ENCODE measurements around the gene PRG3.
A peak's percentile ranks its signal among the peaks of the same experiment; 100 is the strongest.

The PRG3 gene, protein sequence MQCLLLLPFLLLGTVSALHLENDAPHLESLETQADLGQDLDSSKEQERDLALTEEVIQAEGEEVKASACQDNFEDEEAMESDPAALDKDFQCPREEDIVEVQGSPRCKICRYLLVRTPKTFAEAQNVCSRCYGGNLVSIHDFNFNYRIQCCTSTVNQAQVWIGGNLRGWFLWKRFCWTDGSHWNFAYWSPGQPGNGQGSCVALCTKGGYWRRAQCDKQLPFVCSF

DNA sequence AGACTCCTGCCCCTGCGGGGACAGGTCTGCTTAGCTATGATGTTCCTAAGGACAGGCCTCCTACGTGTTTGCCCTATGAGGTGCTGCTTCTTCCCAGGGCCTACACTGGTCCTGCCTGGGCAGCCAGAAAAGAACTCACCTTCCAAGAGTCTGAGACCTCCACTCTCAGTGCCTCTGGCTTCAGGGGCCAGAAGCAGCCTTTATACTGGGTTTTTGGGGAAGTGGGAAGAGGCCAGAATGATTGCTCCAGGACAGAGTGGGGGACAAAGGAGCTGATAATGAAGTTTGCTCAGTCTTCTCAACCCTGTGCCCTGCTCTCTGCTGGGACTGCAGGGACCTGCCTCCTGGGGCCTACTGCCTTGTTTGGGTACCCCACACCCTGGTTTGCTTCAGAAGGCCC is at the start of gene PRG3:
TSS of gene PRG3 (minus strand) at position 176 of the 400 bp plus-strand sequence. CDS start 442 bp downstream, outside the sequence.
- TF ChIP-seq, protein P1, sequence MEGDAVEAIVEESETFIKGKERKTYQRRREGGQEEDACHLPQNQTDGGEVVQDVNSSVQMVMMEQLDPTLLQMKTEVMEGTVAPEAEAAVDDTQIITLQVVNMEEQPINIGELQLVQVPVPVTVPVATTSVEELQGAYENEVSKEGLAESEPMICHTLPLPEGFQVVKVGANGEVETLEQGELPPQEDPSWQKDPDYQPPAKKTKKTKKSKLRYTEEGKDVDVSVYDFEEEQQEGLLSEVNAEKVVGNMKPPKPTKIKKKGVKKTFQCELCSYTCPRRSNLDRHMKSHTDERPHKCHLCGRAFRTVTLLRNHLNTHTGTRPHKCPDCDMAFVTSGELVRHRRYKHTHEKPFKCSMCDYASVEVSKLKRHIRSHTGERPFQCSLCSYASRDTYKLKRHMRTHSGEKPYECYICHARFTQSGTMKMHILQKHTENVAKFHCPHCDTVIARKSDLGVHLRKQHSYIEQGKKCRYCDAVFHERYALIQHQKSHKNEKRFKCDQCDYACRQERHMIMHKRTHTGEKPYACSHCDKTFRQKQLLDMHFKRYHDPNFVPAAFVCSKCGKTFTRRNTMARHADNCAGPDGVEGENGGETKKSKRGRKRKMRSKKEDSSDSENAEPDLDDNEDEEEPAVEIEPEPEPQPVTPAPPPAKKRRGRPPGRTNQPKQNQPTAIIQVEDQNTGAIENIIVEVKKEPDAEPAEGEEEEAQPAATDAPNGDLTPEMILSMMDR (IDR thresholded peaks at IDR 0.05) = no peak
- H3K27ac ChIP-seq = no peak within 1 kb of the TSS
- H3K4me3 ChIP-seq = no peak within 1 kb of the TSS
- no peak for DNase-seq (ENCODE audit: low spot score)

DNA sequence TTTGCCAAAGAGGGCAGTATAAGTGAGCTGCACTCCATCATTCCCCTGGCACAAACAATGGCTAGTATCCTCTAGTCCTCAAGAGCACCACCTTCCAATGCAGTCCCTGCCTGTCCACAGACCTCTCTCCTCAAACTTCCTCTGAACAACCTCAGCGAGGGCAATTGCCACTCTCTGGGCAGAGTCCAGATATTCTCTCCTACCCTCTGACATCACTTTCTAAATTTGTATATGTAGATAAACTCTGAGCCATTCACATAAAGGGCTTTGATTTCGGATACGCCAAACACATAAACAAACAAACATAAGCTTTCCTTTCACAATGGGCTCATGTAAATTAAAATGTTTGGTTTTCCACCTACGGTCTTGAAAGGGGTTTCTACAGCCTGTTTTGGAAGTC is 49.0 kb upstream of the PRG3 start:
- H3K27ac ChIP-seq = no peak overlapping the region
- DNase-seq (ENCODE audit: low spot score) = no peak
- no peak overlapping the region for H3K4me3 ChIP-seq
- TF ChIP-seq, protein P1 (IDR thresholded peaks at IDR 0.05) = no peak

DNA sequence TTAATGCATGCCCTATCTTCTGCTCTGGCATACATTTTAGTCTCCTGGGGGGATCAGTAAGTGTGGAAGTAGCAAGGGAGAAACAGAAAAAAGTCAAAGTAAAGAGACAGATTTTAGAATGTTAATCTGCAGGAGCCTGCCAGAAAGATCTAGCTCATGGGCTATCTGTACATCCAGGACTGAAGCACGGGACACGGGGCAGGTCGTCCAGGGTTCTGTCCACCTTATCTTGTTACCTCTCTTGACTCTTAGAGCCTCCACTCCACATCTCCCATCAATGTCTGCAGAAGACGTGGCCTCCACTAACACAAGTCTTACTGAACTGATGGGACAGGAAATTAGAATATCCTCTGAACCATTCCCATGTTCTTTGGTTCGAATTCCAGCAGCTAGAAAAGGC is 47.7 kb upstream of the PRG3 start:
- H3K27ac ChIP-seq = no peak overlapping the region
- TF ChIP-seq, protein P1 (IDR thresholded peaks at IDR 0.05) = no peak
- no peak overlapping the region for H3K4me3 ChIP-seq
- no peak for DNase-seq (ENCODE audit: low spot score)

DNA sequence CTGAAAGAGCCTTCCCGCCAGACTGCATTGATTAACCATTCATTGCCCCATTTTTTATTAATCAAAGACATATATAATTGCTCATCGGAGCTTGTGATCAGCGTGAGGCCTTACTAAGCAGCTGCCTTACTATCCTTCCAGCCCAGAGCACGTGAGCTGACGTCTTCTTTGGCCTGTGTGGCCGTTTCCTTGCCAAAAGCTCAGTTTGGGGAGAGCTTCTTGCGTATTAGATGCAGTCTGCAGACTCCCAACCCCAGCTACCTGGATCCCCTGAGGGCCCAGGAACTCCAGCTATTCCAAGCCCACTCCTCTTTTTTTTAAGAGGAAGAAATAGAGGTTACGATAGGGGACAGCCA is 46.8 kb upstream of the PRG3 start:
- peak; percentile 88 for DNase-seq (ENCODE audit: low spot score)
- Histone ChIP-seq H3K27ac (peak overlapping the region; percentile 91 to 99), H3K4me3 (peak overlapping the region; percentile 80)
- TF ChIP-seq, protein P1 (IDR thresholded peaks at IDR 0.05) = no peak

DNA sequence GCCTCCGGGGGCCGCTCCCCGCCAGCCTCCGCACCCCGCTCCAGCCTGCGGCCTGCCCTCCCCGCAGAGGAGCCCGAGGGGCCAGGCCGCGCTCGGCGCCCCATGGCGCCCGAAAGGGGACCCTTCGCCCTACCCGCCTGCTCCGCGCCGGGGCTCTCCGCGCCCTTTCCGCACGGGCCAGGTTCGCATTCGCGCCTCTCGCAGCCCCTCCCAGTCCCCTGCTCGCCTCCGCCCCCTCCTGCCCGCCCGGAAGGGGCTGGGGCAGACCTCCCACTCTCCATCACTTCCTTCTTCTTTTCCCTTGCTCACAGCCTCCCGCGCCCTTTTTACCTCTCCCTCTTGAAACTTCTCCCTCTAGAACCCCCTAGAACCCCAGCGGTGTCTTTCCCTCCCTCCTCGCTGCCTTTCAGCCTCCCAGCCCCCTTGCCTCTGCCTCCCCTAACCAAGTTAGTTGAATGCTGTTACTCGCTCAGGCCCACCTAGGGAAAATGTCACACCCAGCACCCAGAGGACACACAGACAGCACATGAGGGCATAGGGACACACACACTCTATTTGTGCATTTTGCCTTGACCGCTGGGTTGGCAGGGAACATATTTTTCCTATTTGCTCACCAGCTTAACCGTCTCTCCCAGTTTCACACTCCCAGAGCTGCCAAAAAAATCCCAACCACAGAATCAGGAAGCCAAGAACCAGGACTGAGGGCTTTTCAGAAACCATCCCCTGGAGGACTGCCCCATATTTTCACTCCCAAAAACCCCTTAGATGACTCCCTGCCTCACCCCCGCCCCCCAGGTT is 46.2 kb upstream of the PRG3 start, which contains the start of gene SLC43A3:
TSS of gene SLC43A3 (minus strand) at position 193 of the 798 bp plus-strand sequence. CDS start 949 bp downstream, outside the sequence.
- peak; percentile 87 for DNase-seq (ENCODE audit: low spot score)
- TF ChIP-seq, protein P1 (IDR thresholded peaks at IDR 0.05) = no peak
- Histone ChIP-seq H3K27ac (peak within 1 kb of the TSS; percentile 91 to 99), H3K4me3 (peak within 1 kb of the TSS; percentile 80)

DNA sequence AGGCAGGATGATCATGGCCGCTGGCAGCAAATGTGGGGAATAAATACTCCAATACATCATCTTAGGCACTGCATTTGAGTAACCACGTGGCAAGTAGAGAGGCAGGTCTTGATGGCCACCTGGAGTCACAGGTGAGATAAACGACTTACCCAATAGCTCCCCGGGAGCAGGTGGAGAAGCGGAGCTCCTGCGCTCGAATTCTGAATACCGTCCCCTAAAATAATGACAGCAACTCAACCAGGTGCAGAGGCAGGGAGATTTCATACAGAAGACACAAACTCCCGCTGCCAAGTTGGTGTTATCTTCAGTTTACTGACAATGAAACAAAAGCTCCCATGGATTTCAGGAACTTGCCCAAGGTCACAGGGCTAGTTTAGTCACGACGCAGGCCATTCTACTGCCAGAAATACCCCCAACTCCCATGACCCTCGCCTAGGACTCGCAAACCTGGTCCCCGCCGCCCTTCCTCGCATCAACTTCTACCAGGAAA is 45.5 kb upstream of the PRG3 start:
- TF ChIP-seq, protein P1 (IDR thresholded peaks at IDR 0.05) = no peak
- H3K4me3 ChIP-seq = peak overlapping the region; percentile 80
- peak overlapping the region; percentile 91 to 99 for H3K27ac ChIP-seq
- no peak for DNase-seq (ENCODE audit: low spot score)
